Panc1 (cell line): ENCODE data around the gene HEATR5B. TPM values are rescaled to one million over a fixed set of nuclear protein-coding genes. Genes with fewer than 3 reads are reported as not detected.

Experiments used
- ATAC-seq: fragments of 200-7000 bp; cut with Tn5 transposase; 2 replicates; pipeline ENCODE4 v1.9.1; 2020; ENCODE audit warnings: mild to moderate bottlenecking, moderate library complexity
- BruUV-seq: library from RNA; stranded (reverse); fragments of 400-500 nt; replicated peaks from 2 replicates; lab custom pipeline; 2021; lab: Mats Ljungman, UMichigan
- CTCF ChIA-PET: fragments of 300-600 bp; sonication (Branson Sonifier 250); formaldehyde crosslinking; loops from one replicate; lab custom pipeline; 2022; ENCODE audit warnings: antibody characterized with exemption; lab: Charles Lee
- POLR2A ChIA-PET: fragments of 300-600 bp; sonication (Branson Sonifier 250); formaldehyde crosslinking; loops from one replicate; lab custom pipeline; 2022; ENCODE audit warnings: antibody characterized with exemption; lab: Charles Lee
- DNase-seq: peaks from one replicate; pipeline ENCODE4 v3.0.0-alpha.2; 2010; ENCODE audit warnings: low read depth, low spot score
- H3K27ac ChIP-seq: 2 replicates; pipeline ENCODE4 v1.5.1; 2011; ENCODE audit warnings: mild to moderate bottlenecking, low read length, inconsistent platforms
- H3K27me3 ChIP-seq: fragments of 200-500 bp; sonication (Bioruptor generic); 2 replicates; pipeline ENCODE4 v1.6.0; 2014; ENCODE audit warnings: low read length, inconsistent platforms; ENCODE audit not compliant: control insufficient read depth, insufficient read depth
- H3K36me3 ChIP-seq: fragments of 200-500 bp; sonication (Bioruptor generic); 2 replicates; pipeline ENCODE4 v1.5.1; 2014; ENCODE audit warnings: inconsistent platforms, mild to moderate bottlenecking, low read length, moderate library complexity; ENCODE audit not compliant: control insufficient read depth, insufficient read depth
- H3K4me1 ChIP-seq: 2 replicates; pipeline ENCODE4 v1.5.1; 2011; ENCODE audit warnings: inconsistent platforms, mild to moderate bottlenecking, low read length, moderate library complexity; ENCODE audit not compliant: control insufficient read depth, insufficient read depth
- H3K4me3 ChIP-seq, 2 experiments: 2 replicates each; pipeline ENCODE4 v1.5.1; 2011 to 2012; ENCODE audit warnings: low read depth in 2 of 2, low read length in 2 of 2, mild to moderate bottlenecking in 2 of 2, inconsistent platforms in 1 of 2, moderate library complexity in 1 of 2
- H3K9me3 ChIP-seq: fragments of 200-500 bp; sonication (Bioruptor generic); 2 replicates; pipeline ENCODE4 v1.5.1; 2014; ENCODE audit warnings: low read depth, mild to moderate bottlenecking, inconsistent platforms, low read length, moderate library complexity; ENCODE audit not compliant: control insufficient read depth, insufficient read depth
- CTCF ChIP-seq: fragments of 450-650 bp; IDR thresholded peaks from 2 replicates; pipeline ENCODE4 v1.5.1; 2017; ENCODE audit warnings: mild to moderate bottlenecking
- POLR2AphosphoS5 ChIP-seq: IDR thresholded peaks from 2 replicates; pipeline ENCODE4 v1.6.1; 2012; ENCODE audit warnings: mild to moderate bottlenecking, low read depth, low read length, moderate library complexity
- REST ChIP-seq, 2 experiments: IDR thresholded peaks; 2 replicates each; pipeline ENCODE4 v1.6.1; 2011 to 2012; ENCODE audit warnings: low read depth in 2 of 2, control low read depth in 1 of 2, low read length in 1 of 2, mild to moderate bottlenecking in 1 of 2, moderate library complexity in 1 of 2; ENCODE audit not compliant: insufficient read depth in 1 of 2
- SIN3A ChIP-seq: IDR thresholded peaks from 2 replicates; pipeline ENCODE4 v1.6.1; 2012; ENCODE audit warnings: low read depth, mild to moderate bottlenecking, low read length, moderate library complexity, borderline replicate concordance; ENCODE audit not compliant: insufficient read depth
- TCF7L2 ChIP-seq: IDR thresholded peaks from 2 replicates; pipeline ENCODE4 v1.6.1; 2011; ENCODE audit warnings: mild to moderate bottlenecking, low read depth, low read length, inconsistent platforms
- in situ Hi-C: cut with HindIII; loops from 2 replicates; pipeline ENCODE4 v1.10.0; 2016; ENCODE audit warnings: low sequenced_read_pairs, low pct_unique_long_range_greater_than_20kb
- intact Hi-C: fragments of 100-400 bp; cut with micrococcal nuclease; formaldehyde crosslinking; loops from one replicate; pipeline ENCODE4 v1.10.0; 2022; ENCODE audit not compliant: unreplicated experiment
- total RNA-seq: library from RNA; stranded (reverse); gene quantifications from one replicate; pipeline ENCODE4 v1.2.1, GENCODE V29; 2021; ENCODE audit not compliant: unreplicated experiment

Gene HEATR5B
- total RNA-seq, 1 experiment from 2014 or later, result 13.6 TPM

GRCh38 chr2:36963106-36963505 is 121.1 kb downstream of the HEATR5B start:
- Histone ChIP-seq H3K36me3 (peaks cover 4% of the 10 kb centered on the region; the same call in 1 of the 2 replicates), H3K4me1 (peaks cover 22% of the 10 kb centered on the region), H3K4me3 (no peak overlapping the region), H3K27ac (no peak overlapping the region), H3K9me3 (no peaks in the 10 kb centered on the region), H3K27me3 (no peaks in the 10 kb centered on the region)
- in situ Hi-C loops (no loop called here), intact Hi-C loops (no loop called here)
- no peak for TF ChIP-seq REST (IDR thresholded peaks at IDR 0.05; ENCODE audit: insufficient read depth in 1 of 2, low read depth in 2 of 2, low read length in 1 of 2)
- TF ChIP-seq TCF7L2, result no peak
- TF ChIP-seq CTCF, result no peak
- no peak for TF ChIP-seq SIN3A
- no peak for TF ChIP-seq POLR2AphosphoS5
- CTCF ChIA-PET, result interaction anchor here (0.7 kb wide), 1 partner anchor 9 kb away, joined by 4 read pairs; no protein-coding TSS in a partner anchor
- POLR2A ChIA-PET, result no interaction called here
- DNase-seq, result no peak
- ATAC-seq, result no peak
- TSS peak; percentile 22 for BruUV-seq

- ChIA-PET CTCF (no interaction called here), POLR2A (no interaction called here)
- ATAC-seq, result no peak
- H3K4me3 ChIP-seq, result no peak overlapping the region
- H3K36me3 ChIP-seq, result peaks cover 2% of the 10 kb centered on the region; the same call in 1 of the 2 replicates
- BruUV-seq, result no TSS peak
- peaks cover 13% of the 10 kb centered on the region for H3K4me1 ChIP-seq
- H3K9me3 ChIP-seq, result no peaks in the 10 kb centered on the region
- in situ Hi-C loops (no loop called here), intact Hi-C loops (no loop called here)
- H3K27me3 ChIP-seq, result no peaks in the 10 kb centered on the region
- H3K27ac ChIP-seq, result no peak overlapping the region
- no peak for DNase-seq
- TF ChIP-seq CTCF (no peak), TCF7L2 (no peak), REST (IDR thresholded peaks at IDR 0.05; ENCODE audit: insufficient read depth in 1 of 2, low read depth in 2 of 2, low read length in 1 of 2) (no peak), SIN3A (no peak), POLR2AphosphoS5 (no peak)
These were observed 123.4 kb downstream of the HEATR5B start for GRCh38 chr2:36960773-36961172.
